ENCODE results near the gene ITPA. TPM values are rescaled to one million over a fixed set of nuclear protein-coding genes. Genes with fewer than 3 reads are reported as not detected.
"Not testable (repeated sequence)": the region's sequence is repeated elsewhere in the genome, so short reads cannot be mapped to it uniquely, and the experiment has no call there.

ITPA gene
- total RNA-seq, 4 donors from 2014 or later = 39.4 to 62.4 (median 50.5) TPM

DNA sequence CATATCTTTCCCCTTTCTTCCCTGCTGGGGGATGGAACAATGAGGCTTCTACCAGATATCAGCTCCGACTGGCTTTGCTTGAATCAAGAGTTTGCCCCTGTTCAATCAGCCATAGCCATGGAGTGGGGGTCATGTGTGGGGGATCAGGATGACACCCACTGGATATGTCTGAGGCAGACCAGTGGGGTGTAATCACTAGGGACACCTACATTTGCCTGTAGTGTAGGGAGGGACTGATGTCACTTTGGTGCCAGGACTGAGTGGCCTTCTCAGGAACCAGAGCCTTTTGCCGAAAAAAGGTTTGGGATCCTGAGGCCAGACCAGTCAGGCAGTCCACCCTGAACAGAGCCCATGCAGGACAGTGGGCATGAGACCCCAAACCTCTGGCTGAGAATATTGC lies 1.0 kb downstream of the ITPA start:
- TF ChIP-seq CTCF (IDR thresholded peaks at IDR 0.05) = no peak
- H3K4me3 ChIP-seq = peak overlapping the region; percentile 55 to 94 (median 70)

GRCh38 chr20:3213226-3213625 lies 3.9 kb downstream of the ITPA start:
- WGBS, 2 donors = 90 to 91% methylated on average over 7 of the region's 7 CpGs
- no peak for DNase-seq (ENCODE audit: low spot score in 2 of 2)
- no peak overlapping the region for H3K27ac ChIP-seq
- no peaks in the 10 kb centered on the region for H3K9me3 ChIP-seq
- peaks cover 0 to 18% (median 11%) of the 10 kb centered on the region in 4 donors for H3K4me1 ChIP-seq
- no peak for TF ChIP-seq CTCF (IDR thresholded peaks at IDR 0.05)
- no peak for TF ChIP-seq EP300 (IDR thresholded peaks at IDR 0.05)
- no peak for TF ChIP-seq POLR2A (IDR thresholded peaks at IDR 0.05)
- no peak overlapping the region for H3K4me3 ChIP-seq
- no peaks in the 10 kb centered on the region for H3K27me3 ChIP-seq
- H3K36me3 ChIP-seq = peaks cover 0 to 48% (median 0%) of the 10 kb centered on the region in 3 donors

More for the DNA sequence above, 1.0 kb downstream of the ITPA start:
- no peaks in the 10 kb centered on the region for H3K27me3 ChIP-seq
- no peak overlapping the region for H3K27ac ChIP-seq
- 69 to 70% methylated on average over 2 of the region's 2 CpGs for WGBS, 2 donors
- peaks cover 0 to 22% (median 0%) of the 10 kb centered on the region in 3 donors for H3K36me3 ChIP-seq
- no peaks in the 10 kb centered on the region for H3K9me3 ChIP-seq
- DNase-seq (ENCODE audit: low spot score in 2 of 2) = no peak
- peaks cover 0 to 19% (median 11%) of the 10 kb centered on the region in 4 donors for H3K4me1 ChIP-seq

GRCh38 chr20:3215359-3215917 lies 6.1 kb downstream of the ITPA start:
- not testable (repeated sequence) for H3K4me3 ChIP-seq; H3K9me3 ChIP-seq; H3K27me3 ChIP-seq; H3K27ac ChIP-seq; DNase-seq (ENCODE audit: low spot score in 2 of 2)
- Histone ChIP-seq H3K36me3 (peaks cover 0 to 61% (median 0%) of the 10 kb centered on the region in 3 donors), H3K4me1 (peaks cover 0 to 13% (median 3%) of the 10 kb centered on the region in 4 donors)
- WGBS, 2 donors = 91 to 97% methylated on average over 7 of the region's 7 CpGs

- WGBS, 2 donors = 19 to 25% methylated on average over 25 to 29 of the region's 30 CpGs
- H3K27ac ChIP-seq = no peak overlapping the region
- peaks cover 0 to 88% (median 0%) of the 10 kb centered on the region in 3 donors for H3K36me3 ChIP-seq
- DNase-seq (ENCODE audit: low spot score in 2 of 2) = peak in 1 of 2 donors; percentile 28
- H3K4me1 ChIP-seq = peaks cover 0 to 7% (median 0%) of the 10 kb centered on the region in 4 donors
- no peaks in the 10 kb centered on the region for H3K27me3 ChIP-seq
- TF ChIP-seq CTCF (IDR thresholded peaks at IDR 0.05) (peak; percentile 82 to 90 (median 83)), EP300 (IDR thresholded peaks at IDR 0.05) (no peak)
- H3K4me3 ChIP-seq = no peak overlapping the region
- H3K9me3 ChIP-seq = no peaks in the 10 kb centered on the region
Observed at GRCh38 chr20:3218307-3218988, 9.2 kb downstream of the ITPA start.

GRCh38 chr20:3221398-3222226 lies 12.3 kb downstream of the ITPA start:
- DNase-seq (ENCODE audit: low spot score in 2 of 2) = no peak
- Histone ChIP-seq H3K27ac (no peak overlapping the region), H3K9me3 (no peaks in the 10 kb centered on the region), H3K4me3 (no peak overlapping the region), H3K4me1 (peaks cover 0 to 7% (median 0%) of the 10 kb centered on the region in 4 donors), H3K27me3 (no peaks in the 10 kb centered on the region), H3K36me3 (peaks cover 0 to 80% (median 0%) of the 10 kb centered on the region in 3 donors)
- 85 to 89% methylated on average over 16 to 18 of the region's 18 CpGs for WGBS, 2 donors
- no peak for TF ChIP-seq CTCF (IDR thresholded peaks at IDR 0.05)
- TF ChIP-seq POLR2A (IDR thresholded peaks at IDR 0.05) = no peak
